ENCODE data around the gene DLG2.

DNA sequence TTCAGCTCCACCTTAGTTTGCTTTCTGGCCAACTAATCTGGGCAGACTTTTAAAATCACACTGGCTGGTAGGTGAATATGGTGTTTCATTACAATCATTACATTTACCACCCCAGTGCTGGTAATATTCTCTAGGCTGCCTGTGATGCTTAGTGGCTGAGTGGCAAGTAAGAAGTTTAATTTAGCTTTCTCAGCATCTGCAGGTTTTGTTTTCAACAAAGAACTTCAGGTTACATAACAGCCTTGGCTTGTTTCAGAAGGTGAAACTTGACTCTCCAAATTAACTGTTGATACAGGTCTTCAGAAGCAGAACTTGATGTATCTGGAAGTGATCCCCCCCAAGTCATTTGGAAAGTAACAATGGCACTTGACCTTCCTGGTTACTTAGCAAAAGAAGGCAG lies 1917.7 kb downstream of the DLG2 start:
- TF ChIP-seq, protein P1, sequence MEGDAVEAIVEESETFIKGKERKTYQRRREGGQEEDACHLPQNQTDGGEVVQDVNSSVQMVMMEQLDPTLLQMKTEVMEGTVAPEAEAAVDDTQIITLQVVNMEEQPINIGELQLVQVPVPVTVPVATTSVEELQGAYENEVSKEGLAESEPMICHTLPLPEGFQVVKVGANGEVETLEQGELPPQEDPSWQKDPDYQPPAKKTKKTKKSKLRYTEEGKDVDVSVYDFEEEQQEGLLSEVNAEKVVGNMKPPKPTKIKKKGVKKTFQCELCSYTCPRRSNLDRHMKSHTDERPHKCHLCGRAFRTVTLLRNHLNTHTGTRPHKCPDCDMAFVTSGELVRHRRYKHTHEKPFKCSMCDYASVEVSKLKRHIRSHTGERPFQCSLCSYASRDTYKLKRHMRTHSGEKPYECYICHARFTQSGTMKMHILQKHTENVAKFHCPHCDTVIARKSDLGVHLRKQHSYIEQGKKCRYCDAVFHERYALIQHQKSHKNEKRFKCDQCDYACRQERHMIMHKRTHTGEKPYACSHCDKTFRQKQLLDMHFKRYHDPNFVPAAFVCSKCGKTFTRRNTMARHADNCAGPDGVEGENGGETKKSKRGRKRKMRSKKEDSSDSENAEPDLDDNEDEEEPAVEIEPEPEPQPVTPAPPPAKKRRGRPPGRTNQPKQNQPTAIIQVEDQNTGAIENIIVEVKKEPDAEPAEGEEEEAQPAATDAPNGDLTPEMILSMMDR (IDR thresholded peaks at IDR 0.05) = no peak
- TF ChIP-seq ZFX (IDR thresholded peaks at IDR 0.05; ENCODE audit: borderline replicate concordance) = no peak

Measured in 22Rv1 (cell line).